ENCODE measurements around the gene C1QTNF3.
A peak's percentile ranks its signal among the peaks of the same experiment; 100 is the strongest.

The C1QTNF3 gene

DNA sequence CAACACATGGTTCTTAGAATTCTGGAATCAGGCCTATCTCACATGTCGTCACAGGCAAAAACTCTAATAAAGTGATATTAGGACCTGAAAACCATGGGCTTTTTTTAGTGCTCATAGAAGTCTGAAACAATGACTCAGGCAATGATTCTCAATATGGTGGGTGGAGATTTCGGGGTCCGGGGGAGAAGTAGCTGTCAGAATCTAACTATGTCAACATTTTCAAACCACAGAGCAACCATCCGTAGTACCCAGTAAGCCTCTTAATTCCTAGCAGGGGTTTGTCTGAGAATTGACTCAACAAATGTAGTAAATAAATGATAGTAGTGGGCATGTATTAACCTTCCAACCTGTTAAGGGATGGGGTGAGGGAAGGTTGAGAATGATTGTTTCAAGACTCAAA, 37.8 kb downstream of the C1QTNF3 start:
- Histone ChIP-seq H3K27me3 (ENCODE audit: control insufficient read depth in 2 of 2, insufficient read depth in 2 of 2, low read length in 2 of 2) (no peaks in the 10 kb centered on the region), H3K4me1 (ENCODE audit: control insufficient read depth in 2 of 2, insufficient read depth in 2 of 2, low read length in 2 of 2) (peaks cover 16 to 27% of the 10 kb centered on the region in 2 donors), H3K9me3 (ENCODE audit: control insufficient read depth in 2 of 2, low read length in 2 of 2) (no peaks in the 10 kb centered on the region), H3K27ac (ENCODE audit: low read depth in 2 of 2, low read length in 2 of 2) (no peak overlapping the region), H3K9ac (ENCODE audit: low read depth in 1 of 2, low read length in 2 of 2) (no peak overlapping the region), H3K4me3 (ENCODE audit: low read length in 2 of 2) (peak overlapping the region in 1 of 2 donors; percentile 92), H3K36me3 (ENCODE audit: control insufficient read depth in 2 of 2, insufficient read depth in 2 of 2, low read length in 2 of 2) (peaks cover 13 to 16% of the 10 kb centered on the region in 2 donors)

DNA sequence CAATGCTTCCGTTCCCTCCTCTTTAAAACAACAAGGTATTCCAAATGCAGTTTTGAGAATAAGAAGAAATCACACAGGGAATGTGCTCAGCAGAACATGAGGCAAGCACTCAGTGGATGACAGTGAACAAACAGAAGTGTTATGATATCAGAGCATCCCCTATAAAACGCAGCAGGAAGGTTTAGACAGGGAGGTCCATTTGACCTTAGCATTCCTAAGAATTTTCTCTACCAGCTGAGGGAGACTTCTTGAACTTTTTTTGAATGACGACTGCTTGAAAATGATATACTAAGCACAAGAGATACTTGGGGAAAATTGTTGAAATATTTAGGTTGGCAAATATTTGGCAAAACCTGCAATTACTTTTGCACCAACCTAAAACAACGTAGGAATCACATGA, 39.1 kb downstream of the C1QTNF3 start:
- Histone ChIP-seq H3K4me1 (ENCODE audit: control insufficient read depth in 2 of 2, insufficient read depth in 2 of 2, low read length in 2 of 2) (peaks cover 10 to 16% of the 10 kb centered on the region in 2 donors), H3K27ac (ENCODE audit: low read depth in 2 of 2, low read length in 2 of 2) (no peak overlapping the region), H3K36me3 (ENCODE audit: control insufficient read depth in 2 of 2, insufficient read depth in 2 of 2, low read length in 2 of 2) (peaks cover 15 to 16% of the 10 kb centered on the region in 2 donors), H3K27me3 (ENCODE audit: control insufficient read depth in 2 of 2, insufficient read depth in 2 of 2, low read length in 2 of 2) (no peaks in the 10 kb centered on the region), H3K4me3 (ENCODE audit: low read length in 2 of 2) (no peak overlapping the region), H3K9ac (ENCODE audit: low read depth in 1 of 2, low read length in 2 of 2) (no peak overlapping the region), H3K9me3 (ENCODE audit: control insufficient read depth in 2 of 2, low read length in 2 of 2) (no peaks in the 10 kb centered on the region)

DNA sequence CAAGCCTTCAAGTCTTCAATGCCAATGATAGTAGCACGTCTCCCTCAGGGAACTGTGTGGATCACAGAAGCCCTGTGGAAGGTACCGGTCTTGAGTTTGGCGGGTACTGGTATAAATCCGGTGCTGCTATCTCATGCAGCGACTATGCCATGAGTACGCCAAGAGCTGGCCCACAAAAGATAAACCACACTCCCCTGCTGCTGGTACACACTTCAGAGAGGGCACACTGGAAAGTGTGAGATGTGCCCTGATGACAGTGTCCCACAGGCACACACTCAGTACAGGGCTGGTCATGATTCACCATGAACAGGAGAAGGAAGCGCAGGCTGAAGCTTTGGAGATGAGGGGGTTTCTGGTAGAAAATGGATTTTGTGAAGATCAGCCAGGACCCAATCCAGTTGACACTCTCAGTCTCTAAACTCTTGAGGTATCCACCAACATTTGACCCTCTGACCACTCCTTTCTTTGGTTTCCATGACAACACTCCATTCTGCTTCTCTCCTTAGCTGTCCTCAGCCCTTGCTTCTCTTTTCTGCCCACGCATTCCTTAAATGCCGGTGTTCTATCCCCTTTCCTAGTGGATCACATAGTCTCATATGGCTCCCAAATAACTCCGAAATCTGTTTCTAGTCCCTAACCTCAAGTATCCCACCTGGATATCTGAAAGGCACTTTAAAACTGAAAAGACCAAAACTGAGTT, 40.2 kb downstream of the C1QTNF3 start:
- Histone ChIP-seq H3K4me3 (ENCODE audit: low read length in 2 of 2) (no peak overlapping the region), H3K27me3 (ENCODE audit: control insufficient read depth in 2 of 2, insufficient read depth in 2 of 2, low read length in 2 of 2) (no peaks in the 10 kb centered on the region), H3K9me3 (ENCODE audit: control insufficient read depth in 2 of 2, low read length in 2 of 2) (no peaks in the 10 kb centered on the region), H3K36me3 (ENCODE audit: control insufficient read depth in 2 of 2, insufficient read depth in 2 of 2, low read length in 2 of 2) (peaks cover 19 to 21% of the 10 kb centered on the region in 2 donors), H3K4me1 (ENCODE audit: control insufficient read depth in 2 of 2, insufficient read depth in 2 of 2, low read length in 2 of 2) (peaks cover 6 to 10% of the 10 kb centered on the region in 2 donors), H3K9ac (ENCODE audit: low read depth in 1 of 2, low read length in 2 of 2) (no peak overlapping the region), H3K27ac (ENCODE audit: low read depth in 2 of 2, low read length in 2 of 2) (no peak overlapping the region)

DNA sequence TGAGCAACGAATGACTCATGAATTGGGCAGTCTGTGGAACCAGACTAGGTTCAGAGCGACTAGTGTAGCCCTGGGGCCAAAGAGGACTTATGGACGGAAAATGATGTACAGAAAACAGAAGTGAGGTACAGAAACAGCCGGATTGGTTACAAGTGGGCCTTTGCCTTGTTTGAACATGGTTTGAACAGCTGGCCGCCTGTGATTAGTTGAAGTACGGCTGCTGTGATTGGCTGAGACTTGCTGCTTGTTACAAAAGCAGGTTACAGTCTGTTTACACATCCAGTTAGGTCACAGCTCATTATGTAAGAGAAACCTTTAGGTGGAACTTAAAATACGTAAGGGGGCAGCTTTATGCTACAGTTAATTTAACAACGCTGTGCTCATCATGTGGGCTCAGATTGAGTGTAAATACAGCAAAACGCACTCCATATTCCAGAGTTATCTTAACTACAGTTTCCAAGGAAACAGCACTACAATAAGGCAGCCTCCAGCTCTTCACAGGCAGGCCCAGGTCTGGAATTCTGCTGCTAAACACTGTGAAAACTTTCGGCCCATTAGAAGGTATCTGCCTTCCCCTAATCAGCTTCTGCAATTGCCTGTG, 41.7 kb downstream of the C1QTNF3 start:
- H3K36me3 ChIP-seq (ENCODE audit: control insufficient read depth in 2 of 2, insufficient read depth in 2 of 2, low read length in 2 of 2): peaks cover 21 to 26% of the 10 kb centered on the region in 2 donors
- no peaks in the 10 kb centered on the region for H3K9me3 ChIP-seq (ENCODE audit: control insufficient read depth in 2 of 2, low read length in 2 of 2)
- no peak overlapping the region for H3K4me3 ChIP-seq (ENCODE audit: low read length in 2 of 2)
- peak overlapping the region in 1 of 2 donors; percentile 25 for H3K9ac ChIP-seq (ENCODE audit: low read depth in 1 of 2, low read length in 2 of 2)
- H3K27me3 ChIP-seq (ENCODE audit: control insufficient read depth in 2 of 2, insufficient read depth in 2 of 2, low read length in 2 of 2): no peaks in the 10 kb centered on the region
- H3K27ac ChIP-seq (ENCODE audit: low read depth in 2 of 2, low read length in 2 of 2): peak overlapping the region in 1 of 2 donors; percentile 53
- H3K4me1 ChIP-seq (ENCODE audit: control insufficient read depth in 2 of 2, insufficient read depth in 2 of 2, low read length in 2 of 2): peaks cover 0 to 3% of the 10 kb centered on the region in 2 donors

DNA sequence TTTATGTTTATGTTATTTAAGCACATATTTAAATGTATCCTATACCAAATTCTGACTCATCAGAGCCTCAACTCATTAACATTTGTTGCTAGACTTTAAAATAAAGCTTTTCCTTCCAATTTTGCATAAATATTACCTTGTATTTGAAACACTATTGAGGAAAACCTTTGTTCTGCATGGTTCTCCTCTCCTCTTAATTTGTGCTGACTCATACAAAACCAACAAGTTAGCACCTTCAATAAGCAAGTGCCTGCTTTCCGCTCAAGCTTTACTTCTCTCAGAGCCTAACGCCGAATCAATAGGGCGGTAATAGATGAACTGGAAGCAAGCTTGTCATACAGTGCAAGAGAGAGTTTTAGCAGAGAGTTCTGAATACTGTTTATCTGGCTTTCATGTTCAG, 43.0 kb downstream of the C1QTNF3 start:
- Histone ChIP-seq H3K4me3 (ENCODE audit: low read length in 2 of 2) (no peak overlapping the region), H3K27me3 (ENCODE audit: control insufficient read depth in 2 of 2, insufficient read depth in 2 of 2, low read length in 2 of 2) (no peaks in the 10 kb centered on the region), H3K9ac (ENCODE audit: low read depth in 1 of 2, low read length in 2 of 2) (no peak overlapping the region), H3K4me1 (ENCODE audit: control insufficient read depth in 2 of 2, insufficient read depth in 2 of 2, low read length in 2 of 2) (no peaks in the 10 kb centered on the region), H3K9me3 (ENCODE audit: control insufficient read depth in 2 of 2, low read length in 2 of 2) (no peaks in the 10 kb centered on the region), H3K36me3 (ENCODE audit: control insufficient read depth in 2 of 2, insufficient read depth in 2 of 2, low read length in 2 of 2) (peaks cover 17 to 29% of the 10 kb centered on the region in 2 donors), H3K27ac (ENCODE audit: low read depth in 2 of 2, low read length in 2 of 2) (no peak overlapping the region)

DNA sequence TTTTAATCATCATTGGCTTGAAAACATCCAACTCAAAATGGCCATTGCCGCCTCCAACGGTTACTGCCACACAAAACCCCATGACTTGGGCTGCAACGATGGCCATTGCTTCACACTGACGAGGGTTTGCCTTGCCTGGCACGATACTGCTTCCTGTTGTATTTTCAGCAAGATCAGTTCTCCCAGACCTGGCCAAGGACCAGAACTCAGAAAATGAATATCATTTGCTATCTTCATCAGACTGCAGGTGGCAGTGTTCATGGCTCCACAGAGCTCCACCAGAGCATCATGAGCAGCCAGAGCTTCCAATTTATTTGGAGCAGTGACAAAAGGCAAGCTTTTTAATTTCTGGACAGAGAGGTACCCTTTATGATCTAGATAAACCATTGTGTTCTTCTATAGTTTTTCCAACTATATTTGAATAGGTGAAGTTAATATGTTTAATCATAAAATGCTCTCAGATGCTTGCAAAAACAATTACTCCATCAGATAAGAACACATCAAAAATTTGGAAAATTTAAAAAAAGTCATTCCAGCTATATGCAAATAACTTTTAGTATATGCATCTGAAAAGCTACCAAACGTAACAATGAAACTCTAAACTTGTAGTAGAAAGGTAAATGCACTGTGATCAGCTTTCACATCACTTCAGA, 45.6 kb downstream of the C1QTNF3 start:
- no peak overlapping the region for H3K27ac ChIP-seq (ENCODE audit: low read depth in 2 of 2, low read length in 2 of 2)
- H3K9ac ChIP-seq (ENCODE audit: low read depth in 1 of 2, low read length in 2 of 2): no peak overlapping the region
- no peaks in the 10 kb centered on the region for H3K4me1 ChIP-seq (ENCODE audit: control insufficient read depth in 2 of 2, insufficient read depth in 2 of 2, low read length in 2 of 2)
- H3K36me3 ChIP-seq (ENCODE audit: control insufficient read depth in 2 of 2, insufficient read depth in 2 of 2, low read length in 2 of 2): peaks cover 11 to 24% of the 10 kb centered on the region in 2 donors
- no peak overlapping the region for H3K4me3 ChIP-seq (ENCODE audit: low read length in 2 of 2)
- no peaks in the 10 kb centered on the region for H3K27me3 ChIP-seq (ENCODE audit: control insufficient read depth in 2 of 2, insufficient read depth in 2 of 2, low read length in 2 of 2)
- no peaks in the 10 kb centered on the region for H3K9me3 ChIP-seq (ENCODE audit: control insufficient read depth in 2 of 2, low read length in 2 of 2)

DNA sequence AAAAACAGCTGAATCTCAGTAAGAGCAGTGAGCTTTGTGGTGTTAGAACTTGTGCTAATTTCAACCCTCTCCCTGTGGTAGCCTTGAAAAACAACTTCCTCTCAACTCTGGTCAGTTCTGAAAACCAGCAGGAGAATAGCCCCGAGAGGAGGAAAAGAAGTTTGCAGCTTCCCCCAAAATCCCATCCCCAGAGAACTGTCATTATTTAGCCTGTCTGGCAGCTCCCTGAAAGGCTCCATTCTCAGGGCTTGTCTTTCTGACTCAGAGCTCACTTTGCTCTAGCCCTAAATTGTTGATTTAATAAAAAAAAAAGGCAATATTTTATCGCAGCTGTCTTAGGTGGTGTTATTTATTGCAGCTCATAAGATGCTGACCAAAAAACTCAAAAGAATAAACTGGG, 47.1 kb downstream of the C1QTNF3 start:
- Histone ChIP-seq H3K4me1 (ENCODE audit: control insufficient read depth in 2 of 2, insufficient read depth in 2 of 2, low read length in 2 of 2) (no peaks in the 10 kb centered on the region), H3K27me3 (ENCODE audit: control insufficient read depth in 2 of 2, insufficient read depth in 2 of 2, low read length in 2 of 2) (no peaks in the 10 kb centered on the region), H3K27ac (ENCODE audit: low read depth in 2 of 2, low read length in 2 of 2) (no peak overlapping the region), H3K9me3 (ENCODE audit: control insufficient read depth in 2 of 2, low read length in 2 of 2) (no peaks in the 10 kb centered on the region), H3K36me3 (ENCODE audit: control insufficient read depth in 2 of 2, insufficient read depth in 2 of 2, low read length in 2 of 2) (peaks cover 11 to 29% of the 10 kb centered on the region in 2 donors), H3K4me3 (ENCODE audit: low read length in 2 of 2) (no peak overlapping the region), H3K9ac (ENCODE audit: low read depth in 1 of 2, low read length in 2 of 2) (no peak overlapping the region)

DNA sequence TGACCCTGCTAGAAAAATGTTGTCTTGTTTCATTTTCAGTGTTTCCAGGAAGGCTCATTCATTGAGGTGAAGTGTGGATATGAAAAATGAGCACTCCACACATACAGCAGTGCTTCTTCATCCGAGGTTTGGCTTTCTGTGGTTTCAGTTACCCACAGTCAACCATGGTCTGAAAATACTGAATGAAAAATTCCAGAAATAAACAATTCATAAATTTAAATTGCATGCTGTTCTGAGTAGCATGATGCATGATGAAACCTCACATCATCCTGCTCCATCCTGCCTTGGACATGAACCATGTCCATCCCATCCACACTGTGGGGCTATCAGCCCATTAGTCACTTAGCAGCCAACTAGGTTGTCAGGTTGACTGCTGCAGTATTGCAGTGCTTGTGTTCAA, 48.2 kb downstream of the C1QTNF3 start:
- no peaks in the 10 kb centered on the region for H3K4me1 ChIP-seq (ENCODE audit: control insufficient read depth in 2 of 2, insufficient read depth in 2 of 2, low read length in 2 of 2)
- H3K9ac ChIP-seq (ENCODE audit: low read depth in 1 of 2, low read length in 2 of 2): no peak overlapping the region
- H3K4me3 ChIP-seq (ENCODE audit: low read length in 2 of 2): no peak overlapping the region
- peaks cover 11 to 30% of the 10 kb centered on the region in 2 donors for H3K36me3 ChIP-seq (ENCODE audit: control insufficient read depth in 2 of 2, insufficient read depth in 2 of 2, low read length in 2 of 2)
- H3K27ac ChIP-seq (ENCODE audit: low read depth in 2 of 2, low read length in 2 of 2): no peak overlapping the region
- H3K9me3 ChIP-seq (ENCODE audit: control insufficient read depth in 2 of 2, low read length in 2 of 2): no peaks in the 10 kb centered on the region
- H3K27me3 ChIP-seq (ENCODE audit: control insufficient read depth in 2 of 2, insufficient read depth in 2 of 2, low read length in 2 of 2): no peaks in the 10 kb centered on the region

DNA sequence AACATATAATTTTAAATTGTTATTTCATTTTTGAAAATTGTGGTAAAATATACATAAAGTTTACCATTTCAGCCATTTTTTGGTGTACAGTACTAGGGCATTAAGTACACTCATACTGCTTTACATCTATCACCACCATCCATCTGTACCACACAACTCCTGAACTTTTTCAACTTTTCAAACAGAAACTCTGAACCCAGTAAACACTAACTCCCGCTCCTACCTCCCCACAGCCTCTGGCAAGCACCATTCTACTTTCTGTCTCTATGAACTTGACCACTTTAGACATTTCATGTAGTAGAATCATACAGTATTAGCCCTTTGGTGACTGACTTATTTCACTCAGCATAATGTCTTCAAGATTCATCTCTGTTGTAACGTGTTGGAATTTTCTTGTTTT, 50.1 kb downstream of the C1QTNF3 start:
- Histone ChIP-seq H3K4me3 (ENCODE audit: low read length in 2 of 2) (no peak overlapping the region), H3K36me3 (ENCODE audit: control insufficient read depth in 2 of 2, insufficient read depth in 2 of 2, low read length in 2 of 2) (peaks cover 20 to 37% of the 10 kb centered on the region in 2 donors), H3K9ac (ENCODE audit: low read depth in 1 of 2, low read length in 2 of 2) (no peak overlapping the region), H3K27ac (ENCODE audit: low read depth in 2 of 2, low read length in 2 of 2) (no peak overlapping the region), H3K4me1 (ENCODE audit: control insufficient read depth in 2 of 2, insufficient read depth in 2 of 2, low read length in 2 of 2) (no peaks in the 10 kb centered on the region), H3K27me3 (ENCODE audit: control insufficient read depth in 2 of 2, insufficient read depth in 2 of 2, low read length in 2 of 2) (no peaks in the 10 kb centered on the region), H3K9me3 (ENCODE audit: control insufficient read depth in 2 of 2, low read length in 2 of 2) (no peaks in the 10 kb centered on the region)

DNA sequence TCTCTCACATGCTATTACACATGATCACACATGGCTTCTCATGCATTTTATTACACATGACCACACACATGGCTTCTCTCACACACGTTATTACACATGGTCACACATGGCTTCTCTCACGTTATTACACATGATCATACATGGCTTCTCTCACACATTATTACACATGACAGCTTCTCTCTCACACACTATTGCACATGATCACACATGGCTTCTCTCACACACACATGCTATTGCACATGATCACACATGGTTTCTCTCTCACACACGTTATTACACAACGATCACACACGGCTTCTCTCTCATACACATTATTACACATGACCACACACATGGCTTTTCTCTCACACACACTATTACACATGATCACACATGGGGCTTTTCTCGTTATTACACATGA, 57.6 kb downstream of the C1QTNF3 start:
- H3K9me3 ChIP-seq (ENCODE audit: control insufficient read depth in 2 of 2, low read length in 2 of 2): no peaks in the 10 kb centered on the region
- no peak overlapping the region for H3K27ac ChIP-seq (ENCODE audit: low read depth in 2 of 2, low read length in 2 of 2)
- no peak overlapping the region for H3K9ac ChIP-seq (ENCODE audit: low read depth in 1 of 2, low read length in 2 of 2)
- peaks cover 23 to 26% of the 10 kb centered on the region in 2 donors for H3K36me3 ChIP-seq (ENCODE audit: control insufficient read depth in 2 of 2, insufficient read depth in 2 of 2, low read length in 2 of 2)
- no peaks in the 10 kb centered on the region for H3K4me1 ChIP-seq (ENCODE audit: control insufficient read depth in 2 of 2, insufficient read depth in 2 of 2, low read length in 2 of 2)
- no peak overlapping the region for H3K4me3 ChIP-seq (ENCODE audit: low read length in 2 of 2)
- no peaks in the 10 kb centered on the region for H3K27me3 ChIP-seq (ENCODE audit: control insufficient read depth in 2 of 2, insufficient read depth in 2 of 2, low read length in 2 of 2)
